Testis (tissue), 3 donors: ENCODE data around the gene CLPTM1L. TPM values are rescaled to one million over a fixed set of nuclear protein-coding genes. Genes with fewer than 3 reads are reported as not detected.
"Not testable (repeated sequence)": the region's sequence is repeated elsewhere in the genome, so short reads cannot be mapped to it uniquely, and the experiment has no call there.

Experiments used
- DNase-seq: peaks from one replicate; pipeline ENCODE4 v3.0.0-alpha.2; 2019
- H3K27ac ChIP-seq, 2 donors: fragments of 200-600 bp; sonication (generic); one replicate each; pipeline ENCODE4 v1.5.1; 2019
- H3K27me3 ChIP-seq: fragments of 200-600 bp; sonication (generic); one replicate; pipeline ENCODE4 v1.5.1; 2019
- H3K36me3 ChIP-seq: fragments of 200-600 bp; sonication (generic); one replicate; pipeline ENCODE4 v1.5.1; 2017; ENCODE audit warnings: low read depth; ENCODE audit errors: missing control alignments
- H3K4me1 ChIP-seq: fragments of 200-600 bp; sonication (generic); one replicate; pipeline ENCODE4 v1.5.1; 2019
- H3K4me3 ChIP-seq, 2 donors: fragments of 200-600 bp; sonication (generic); one replicate each; pipeline ENCODE4 v1.5.1; 2017 to 2019
- H3K9me3 ChIP-seq: fragments of 200-600 bp; sonication (generic); one replicate; pipeline ENCODE4 v1.5.1; 2017
- CTCF ChIP-seq, 3 experiments: fragments of 450-650 bp in 2 of 3; fragments of 200-600 bp in 1 of 3; sonication (generic) in 1 of 3; IDR thresholded peaks; one replicate each; pipeline ENCODE4 v1.5.1; 2016 to 2019; ENCODE audit warnings: antibody characterized with exemption in 3 of 3, mild to moderate bottlenecking in 2 of 3, moderate library complexity in 1 of 3
- POLR2A ChIP-seq: fragments of 450-650 bp; IDR thresholded peaks from one replicate; pipeline ENCODE4 v1.6.1; 2017; ENCODE audit warnings: antibody characterized with exemption, mild to moderate bottlenecking, moderate library complexity
- WGBS, 2 donors: methylation state at CpG; one replicate each; pipeline ENCODE4 v1.1.5; 2018; 5-methylcytosine and 5-hydroxymethylcytosine counted together
- intact Hi-C: fragments of 100-400 bp; cut with DNase I; formaldehyde crosslinking; loops from one replicate; pipeline ENCODE4 v1.15.1; 2023; ENCODE audit warnings: low total_unique reads
- polyA plus RNA-seq: library from polyadenylated mRNA; stranded (reverse); fragments of 350-450 nt; fragmentation: Illumina TruSeq; extraction: RNeasy Lipid Tissue Mini Kit (QIAGEN cat#74804); gene quantifications from one replicate; pipeline ENCODE4 v1.2.3, GENCODE V29; 2014; ENCODE audit warnings: low read depth, low replicate concordance; ENCODE audit not compliant: insufficient read depth
- total RNA-seq, 2 donors: library from RNA; depleted of rRNA; stranded (reverse); fragments of >200 nt; gene quantifications; one replicate each; pipeline ENCODE4 v1.2.3, GENCODE V29; 2016

Gene CLPTM1L
- total and polyA plus RNA-seq, 3 donors from 2014 or later = 148 to 170 (median 150) TPM

GRCh38 chr5:1336106-1336561, 8.8 kb downstream of the CLPTM1L start:
- Histone ChIP-seq H3K27ac (no peak overlapping the region), H3K36me3 (no peaks in the 10 kb centered on the region), H3K27me3 (no peaks in the 10 kb centered on the region), H3K9me3 (no peaks in the 10 kb centered on the region), H3K4me1 (peaks cover under 1% of the 10 kb centered on the region), H3K4me3 (no peak overlapping the region)
- TF ChIP-seq POLR2A (no peak), CTCF (IDR thresholded peaks at IDR 0.05) (no peak)
- DNase-seq = no peak
- 92 to 100% methylated on average over 5 to 14 of the region's 14 CpGs for WGBS, 2 donors
- intact Hi-C loops = no loop called here

GRCh38 chr5:1335540-1336095, 9.3 kb downstream of the CLPTM1L start:
- WGBS, 2 donors = 90% methylated on average over 19 of the region's 19 CpGs; no CpG with 5 or more reads in 1 of the 2 donors
- Histone ChIP-seq H3K36me3 (no peaks in the 10 kb centered on the region), H3K27me3 (no peaks in the 10 kb centered on the region), H3K9me3 (no peaks in the 10 kb centered on the region), H3K4me1 (peaks cover 4% of the 10 kb centered on the region), H3K27ac (no peak overlapping the region), H3K4me3 (no peak overlapping the region)
- DNase-seq = no peak
- intact Hi-C loops = no loop called here
- TF ChIP-seq POLR2A (no peak), CTCF (IDR thresholded peaks at IDR 0.05) (no peak)

GRCh38 chr5:1334831-1335539, 9.9 kb downstream of the CLPTM1L start:
- Histone ChIP-seq H3K4me1 (peaks cover 11% of the 10 kb centered on the region), H3K27me3 (no peaks in the 10 kb centered on the region), H3K27ac (no peak overlapping the region), H3K9me3 (no peaks in the 10 kb centered on the region), H3K4me3 (no peak overlapping the region), H3K36me3 (no peaks in the 10 kb centered on the region)
- TF ChIP-seq CTCF (IDR thresholded peaks at IDR 0.05) = no peak
- no peak for TF ChIP-seq POLR2A
- 93 to 95% methylated on average over 18 to 32 of the region's 32 CpGs for WGBS, 2 donors
- DNase-seq = no peak
- intact Hi-C loops = no loop called here

- no peak for DNase-seq
Measured at GRCh38 chr5:1333986-1334385, 10.9 kb downstream of the CLPTM1L start.

GRCh38 chr5:1333286-1333685, 11.6 kb downstream of the CLPTM1L start:
- H3K36me3 ChIP-seq, intact Hi-C loops, H3K27me3 ChIP-seq, H3K9me3 ChIP-seq, H3K4me3 ChIP-seq, H3K27ac ChIP-seq, DNase-seq: not testable (repeated sequence)
- peaks cover 20% of the 10 kb centered on the region for H3K4me1 ChIP-seq
- 82 to 83% methylated on average over 5 of the region's 5 CpGs for WGBS, 2 donors

More at GRCh38 chr5:1333986-1334385, 10.9 kb downstream of the CLPTM1L start:
- Histone ChIP-seq H3K27ac (no peak overlapping the region), H3K27me3 (no peaks in the 10 kb centered on the region), H3K4me1 (peaks cover 13% of the 10 kb centered on the region), H3K9me3 (no peaks in the 10 kb centered on the region), H3K4me3 (no peak overlapping the region), H3K36me3 (no peaks in the 10 kb centered on the region)
- 93 to 97% methylated on average over 11 to 14 of the region's 14 CpGs for WGBS, 2 donors
- intact Hi-C loops = no loop called here
- TF ChIP-seq CTCF (IDR thresholded peaks at IDR 0.05) (no peak), POLR2A (no peak)
